ENCODE results near the gene NKIRAS1. TPM values are rescaled to one million over a fixed set of nuclear protein-coding genes. Genes with fewer than 3 reads are reported as not detected.
A peak's percentile ranks its signal among the peaks of the same experiment; 100 is the strongest.

The NKIRAS1 gene
- total and polyA plus RNA-seq, 2 experiments from 2014 or later, result 9.2 to 9.7 TPM

- Histone ChIP-seq H2AFZ (no peak overlapping the region), H3K27ac (ENCODE audit: low read depth) (0 out of 2 replicates have a peak overlapping the region, but pooled peaks have one; percentile 17), H4K20me1 (replicated peaks; ENCODE audit: insufficient read depth) (peaks cover 11% of the 10 kb centered on the region; the same call in 1 of the 2 replicates), H3K4me3 (no peak overlapping the region), H3K9me2 (ENCODE audit: insufficient read depth) (no peaks in the 10 kb centered on the region), H3K79me2 (replicated peaks; ENCODE audit: insufficient read depth) (peaks cover 35% of the 10 kb centered on the region), H3K27me3 (ENCODE audit: insufficient read depth) (no peaks in the 10 kb centered on the region), H3F3A (replicated peaks; ENCODE audit: low read depth) (0 out of 2 replicates have a peak, but pooled peaks cover 5% of the 10 kb centered on the region), H3K36me3 (ENCODE audit: insufficient read depth) (peaks cover 10% of the 10 kb centered on the region), H3K4me2 (no peak overlapping the region), H3K4me1 (ENCODE audit: insufficient read depth) (no peaks in the 10 kb centered on the region)
- no peaks in the 10 kb centered on the region for H3K9me3 Mint-ChIP-seq
- H3K4me1 Mint-ChIP-seq, result no peaks in the 10 kb centered on the region
- H3K4me3 Mint-ChIP-seq, result no peak overlapping the region
- peaks cover 66% of the 10 kb centered on the region for H3K36me3 Mint-ChIP-seq (ENCODE audit: low read depth)
- TF ChIP-seq STAT1 (IDR thresholded peaks at IDR 0.05; ENCODE audit: unreplicated experiment) (no peak), EZH2 (IDR thresholded peaks at IDR 0.05; ENCODE audit: low read depth, unreplicated experiment) (no peak), CREB1 (CRISPR knock-in tag; IDR thresholded peaks at IDR 0.05; ENCODE audit: low read depth) (no peak), ZNF114 (CRISPR knock-in tag; IDR thresholded peaks at IDR 0.05) (no peak), EZH2phosphoT487 (IDR thresholded peaks at IDR 0.05; ENCODE audit: unreplicated experiment) (no peak), ZNF331 (CRISPR knock-in tag; IDR thresholded peaks at IDR 0.05; ENCODE audit: low read depth) (no peak), ZNF462 (CRISPR knock-in tag; IDR thresholded peaks at IDR 0.05) (no peak), CTCF (conservative IDR thresholded peaks at IDR 0.05; ENCODE audit: low read depth in 2 of 2) (no peak), POLR2AphosphoS5 (IDR thresholded peaks at IDR 0.05; ENCODE audit: low read depth) (no peak), NANOG (IDR thresholded peaks at IDR 0.05; ENCODE audit: borderline replicate concordance) (no peak), ETS1 (IDR thresholded peaks at IDR 0.05) (no peak), JUNB (IDR thresholded peaks at IDR 0.05; ENCODE audit: unreplicated experiment) (no peak), REST (IDR thresholded peaks at IDR 0.05; ENCODE audit: unreplicated experiment) (no peak)
- DNase-seq (ENCODE audit: low spot score) (peak; percentile 25), ATAC-seq (no peak)
- no peak overlapping the region for H3K27ac Mint-ChIP-seq
- H3K27me3 Mint-ChIP-seq (ENCODE audit: insufficient read depth, low read depth, poor library complexity), result no peaks in the 10 kb centered on the region
These were observed 42.5 kb upstream of the NKIRAS1 start for GRCh38 chr3:23959135-23959900.

All from GM23338 (cell line).